H54 (cell line): ENCODE measurements around the gene RAPGEF6.

ENCODE experiments used
- DNase-seq: peaks from one replicate; pipeline ENCODE4 v3.0.0; 2011; ENCODE audit warnings: low spot score, mixed read lengths; ENCODE audit not compliant: insufficient read length
- FAIRE-seq: peaks from 3 replicates; lab custom pipeline; 2011; peaks lifted over from hg19 to GRCh38; lab: Jason Lieb, UNC
- POLR2A ChIP-seq: IDR thresholded peaks from 2 replicates; pipeline ENCODE4 v1.6.1; 2011; ENCODE audit warnings: low read depth, mild to moderate bottlenecking, low read length

RAPGEF6 gene

DNA sequence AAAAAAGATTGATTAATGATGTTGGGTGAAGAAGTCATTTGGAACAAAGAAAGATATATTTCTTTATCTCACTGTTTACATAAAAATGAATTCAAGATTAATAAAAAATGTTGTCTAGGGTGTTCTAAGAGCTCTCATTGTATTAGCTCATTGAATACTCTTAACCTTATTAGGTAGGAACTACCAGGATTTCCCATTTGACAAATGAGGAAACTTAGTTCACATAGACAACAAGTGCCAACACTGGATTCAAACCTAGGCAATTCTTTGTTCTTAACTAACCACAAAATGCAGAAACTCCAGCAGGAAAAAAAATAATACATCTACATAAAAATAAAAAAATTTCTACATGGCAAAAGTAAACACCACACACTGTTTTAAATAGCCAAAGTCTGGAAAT lies 175.8 kb downstream of the RAPGEF6 start:
- FAIRE-seq (no peak), DNase-seq (no peak)
- no peak for TF ChIP-seq POLR2A

DNA sequence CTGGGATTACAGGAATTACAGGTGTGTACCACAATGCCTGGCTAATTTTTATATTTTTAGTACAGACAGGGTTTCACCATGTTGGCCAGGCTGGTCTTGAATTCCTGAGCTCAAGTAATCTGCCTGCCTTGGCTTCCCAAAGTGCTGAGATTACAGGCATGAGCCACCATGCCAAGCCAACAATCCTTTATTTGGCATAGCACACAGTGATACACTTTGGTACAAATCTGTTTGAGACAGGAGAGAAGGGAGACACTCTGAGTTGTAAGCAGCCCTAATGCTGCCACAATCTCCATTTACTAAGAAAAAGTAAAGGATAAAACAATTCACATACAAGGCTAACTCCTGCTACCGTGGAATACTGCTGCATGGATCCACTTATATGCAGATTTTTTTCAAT lies 177.8 kb downstream of the RAPGEF6 start:
- FAIRE-seq = no peak
- no peak for TF ChIP-seq POLR2A
- no peak for DNase-seq

DNA sequence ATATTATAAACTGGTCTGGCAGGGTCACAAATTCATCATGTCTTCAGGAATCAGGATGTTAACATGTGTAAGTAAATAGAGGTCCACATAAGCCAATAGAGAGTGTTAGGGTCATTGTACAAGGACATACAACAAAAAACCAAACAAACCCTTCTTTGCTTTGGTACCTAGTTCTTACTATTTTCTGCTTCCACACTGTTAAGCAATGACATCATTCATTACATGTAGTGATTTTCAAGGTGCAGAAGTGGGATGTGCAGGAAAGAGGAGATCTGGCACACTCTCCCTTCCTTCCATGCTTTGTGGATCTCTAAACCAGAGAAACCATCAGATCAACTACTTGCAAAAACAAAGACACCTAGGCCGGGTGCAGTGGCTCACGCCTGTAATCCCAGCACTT lies 184.1 kb downstream of the RAPGEF6 start:
- no peak for DNase-seq
- FAIRE-seq = no peak
- no peak for TF ChIP-seq POLR2A

DNA sequence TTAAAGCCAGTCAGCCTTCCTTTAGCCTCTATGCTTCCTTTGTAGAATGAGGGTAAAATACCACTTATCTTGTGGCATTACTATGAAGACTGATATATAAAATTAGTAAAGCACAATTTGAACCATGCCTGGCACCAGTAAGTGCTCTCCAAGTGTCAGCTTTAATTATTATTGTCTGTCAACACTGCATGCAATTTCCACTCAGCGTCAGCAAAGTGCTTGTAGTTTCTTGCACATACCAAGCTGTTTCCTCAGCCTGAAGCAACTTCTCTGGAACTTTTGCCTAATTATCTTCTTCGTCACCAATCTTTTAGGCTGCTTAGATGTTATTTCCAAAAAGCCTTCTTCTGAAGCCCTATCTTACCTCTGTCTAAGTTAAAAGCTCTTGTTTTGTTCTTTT lies 193.8 kb downstream of the RAPGEF6 start:
- DNase-seq = no peak
- TF ChIP-seq POLR2A = no peak
- FAIRE-seq = no peak

DNA sequence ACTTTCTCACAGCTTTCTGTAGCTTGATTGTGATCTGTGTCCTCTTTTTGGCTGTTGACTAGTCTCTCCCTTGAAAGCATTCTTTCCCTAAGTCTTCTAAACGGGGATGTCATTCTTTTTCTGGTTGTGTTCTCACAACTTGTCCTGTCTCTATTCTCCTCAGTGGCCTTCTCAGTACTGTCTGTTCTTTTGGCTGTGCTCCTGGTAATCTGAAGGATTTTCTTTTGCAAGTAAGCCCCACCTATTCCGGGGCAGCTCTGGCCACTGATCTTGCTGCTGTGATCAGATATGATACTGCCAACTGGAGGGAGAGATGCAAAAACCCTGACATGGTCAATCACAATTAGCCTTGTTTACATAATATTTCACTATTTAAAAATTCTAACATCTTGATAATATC lies 198.9 kb downstream of the RAPGEF6 start:
- DNase-seq (no peak), FAIRE-seq (no peak)
- TF ChIP-seq POLR2A = no peak

DNA sequence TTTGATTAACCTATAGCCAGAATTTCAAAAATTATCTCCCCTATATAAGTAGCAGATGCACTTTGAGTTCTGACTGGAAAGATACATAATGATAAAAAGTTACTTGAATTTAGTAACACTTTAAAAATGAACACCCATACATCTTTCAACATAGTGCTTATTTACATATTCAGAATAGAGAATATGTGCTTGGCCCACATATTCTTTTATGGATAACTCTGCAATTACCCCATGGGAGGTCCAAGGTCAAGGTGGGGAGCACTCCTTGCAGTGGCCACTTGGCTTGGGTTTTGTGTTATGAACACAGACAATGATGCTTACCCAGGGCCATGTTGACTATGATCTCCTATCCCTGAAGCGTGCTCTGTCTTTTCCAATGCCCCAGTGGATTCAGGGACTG lies 201.9 kb downstream of the RAPGEF6 start:
- FAIRE-seq (no peak), DNase-seq (no peak)
- no peak for TF ChIP-seq POLR2A

DNA sequence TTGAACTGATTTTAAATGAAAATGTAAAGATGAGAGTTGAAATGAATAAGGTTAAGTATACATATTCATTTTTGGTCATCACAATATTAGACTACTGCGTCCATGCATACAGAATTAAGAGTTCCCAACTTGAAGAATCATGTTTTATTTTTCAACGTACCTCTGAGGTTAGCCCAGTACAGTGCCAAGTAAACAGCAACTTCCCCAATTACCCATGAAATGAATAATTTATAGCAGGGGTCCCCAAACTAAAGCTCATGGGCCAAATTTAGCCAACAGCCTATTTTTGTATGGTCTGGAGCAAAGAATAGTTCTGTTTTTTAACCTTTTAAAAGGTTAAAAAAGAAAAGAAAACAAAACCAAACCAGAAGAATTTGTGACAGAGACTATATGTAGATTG lies 203.2 kb downstream of the RAPGEF6 start:
- DNase-seq (no peak), FAIRE-seq (no peak)
- no peak for TF ChIP-seq POLR2A

DNA sequence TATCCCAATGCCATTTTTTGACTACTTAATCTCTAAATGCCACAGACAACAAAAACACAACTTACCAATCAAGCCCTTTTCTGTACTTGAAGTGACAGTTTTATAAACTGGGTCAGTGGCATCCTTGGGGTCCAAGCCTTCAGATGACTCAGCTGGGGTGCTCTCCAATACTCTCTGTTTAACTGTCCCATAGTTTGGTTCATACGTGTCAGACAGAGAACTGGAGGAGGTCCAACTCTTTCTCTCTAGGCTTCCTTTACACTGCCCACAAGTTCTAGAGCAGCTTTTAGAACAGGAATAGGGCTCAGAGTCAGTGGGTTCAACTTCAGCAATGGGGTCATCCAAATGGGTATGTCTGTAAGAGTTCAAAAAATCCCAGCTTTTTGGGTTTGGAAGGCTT lies 204.2 kb downstream of the RAPGEF6 start:
- DNase-seq (no peak), FAIRE-seq (no peak)
- no peak for TF ChIP-seq POLR2A

DNA sequence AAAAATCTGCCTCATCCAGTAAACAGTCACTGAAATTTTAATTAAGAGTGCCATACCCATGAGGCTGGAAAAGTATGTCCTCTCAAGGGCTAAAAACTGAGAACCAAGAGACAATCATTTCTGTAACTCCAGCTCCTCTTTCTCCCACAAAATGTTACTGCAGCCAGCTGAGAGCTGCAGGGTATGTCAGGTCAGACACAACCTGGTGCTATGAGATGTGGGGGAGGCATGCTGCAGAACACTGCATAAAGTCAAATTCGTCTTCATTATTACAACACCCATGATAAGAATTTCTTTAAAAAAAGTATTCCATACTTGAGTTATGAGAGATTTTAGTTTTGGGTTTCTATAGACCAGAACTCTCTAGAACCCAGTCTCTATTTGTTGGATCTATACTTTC lies 209.0 kb downstream of the RAPGEF6 start:
- no peak for TF ChIP-seq POLR2A
- DNase-seq (no peak), FAIRE-seq (no peak)

DNA sequence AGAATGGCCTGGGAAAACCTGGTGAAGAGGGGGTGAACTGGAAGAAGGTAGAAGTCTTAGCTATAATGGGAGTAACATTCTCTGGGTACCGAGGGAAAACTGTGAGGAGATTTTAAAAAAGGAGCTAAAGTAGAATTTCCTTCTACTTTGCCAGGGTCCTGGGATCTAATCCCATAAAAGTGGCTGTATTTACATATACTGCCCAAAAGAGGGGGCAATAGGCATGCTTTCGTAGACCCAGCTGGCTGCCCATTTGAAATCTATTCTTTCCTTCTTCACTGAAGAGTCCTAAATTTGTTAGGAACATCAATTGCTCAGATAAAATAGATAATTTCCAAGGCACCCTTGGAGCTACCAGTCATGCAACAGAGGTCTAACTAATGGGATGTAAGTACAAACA lies 212.0 kb downstream of the RAPGEF6 start:
- TF ChIP-seq POLR2A = no peak
- FAIRE-seq = no peak

DNA sequence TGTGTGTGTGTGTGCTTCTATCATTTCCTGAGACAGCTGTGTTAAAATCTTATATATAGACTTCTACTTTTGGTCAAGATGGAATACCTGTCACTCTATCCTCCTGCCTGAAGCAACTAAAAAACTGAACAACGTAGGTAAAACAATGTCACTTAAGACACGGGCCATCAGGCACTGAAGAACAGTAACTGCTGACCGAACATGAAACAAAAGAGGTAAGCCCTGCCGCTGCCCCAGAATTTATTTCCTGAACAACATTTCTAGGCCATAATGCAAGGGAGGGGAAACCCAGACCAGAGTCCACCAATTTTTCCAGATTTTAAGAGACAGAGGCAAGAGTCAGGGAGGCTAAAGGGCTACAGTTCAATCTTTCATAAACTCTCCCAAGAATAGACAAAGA lies 215.2 kb downstream of the RAPGEF6 start:
- FAIRE-seq (no peak), DNase-seq (no peak)
- TF ChIP-seq POLR2A = no peak

More for the DNA sequence above, 212.0 kb downstream of the RAPGEF6 start:
- DNase-seq = peak; percentile 3

DNA sequence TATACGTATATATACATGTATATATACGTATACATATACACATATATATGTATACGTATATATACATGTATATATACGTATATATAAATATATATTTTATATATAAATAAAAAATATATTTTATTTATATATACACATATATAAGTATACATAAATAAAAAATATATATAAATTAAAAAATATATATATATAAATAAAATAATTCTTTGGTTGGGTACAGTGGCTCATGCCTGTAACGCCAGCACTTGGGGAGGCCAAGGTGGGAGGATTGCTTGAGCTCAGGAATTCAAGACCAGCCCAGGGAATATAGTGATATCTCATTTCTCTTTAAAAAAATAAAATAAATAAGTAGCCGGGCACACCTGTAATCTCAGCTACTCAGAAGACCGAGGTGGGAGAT lies 216.2 kb downstream of the RAPGEF6 start:
- no peak for DNase-seq
- FAIRE-seq = no peak
- no peak for TF ChIP-seq POLR2A

DNA sequence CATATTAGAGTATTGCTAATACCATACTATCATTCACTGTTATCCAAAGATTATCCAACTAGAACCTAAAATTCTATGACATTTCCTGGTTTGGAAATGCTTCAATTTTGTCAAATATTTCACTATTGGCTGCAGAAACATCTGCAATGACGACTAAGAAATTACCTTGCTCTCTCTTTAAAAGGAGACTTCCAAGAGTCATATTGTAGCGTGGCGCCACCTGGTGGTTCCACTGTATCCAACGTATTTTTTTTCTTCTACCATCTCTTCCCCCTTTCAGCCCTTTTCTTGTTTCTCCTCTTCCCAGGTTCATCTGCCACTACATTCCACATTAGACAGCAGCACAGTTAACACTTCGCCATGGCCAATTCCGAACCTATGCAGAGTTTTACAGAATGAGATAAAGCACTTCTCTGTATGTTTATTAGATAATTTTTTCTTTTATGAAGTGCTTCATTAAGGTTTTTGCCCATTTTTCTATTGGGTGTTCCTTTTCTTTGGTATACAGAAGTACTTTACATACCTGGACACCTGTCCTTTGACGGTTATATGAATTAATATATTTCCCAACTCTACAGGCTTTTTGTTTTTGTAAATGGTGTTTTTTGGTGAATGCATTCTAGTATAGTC lies 217.7 kb downstream of the RAPGEF6 start:
- DNase-seq = peak; percentile 15
- FAIRE-seq = peak; percentile 87
- no peak for TF ChIP-seq POLR2A

DNA sequence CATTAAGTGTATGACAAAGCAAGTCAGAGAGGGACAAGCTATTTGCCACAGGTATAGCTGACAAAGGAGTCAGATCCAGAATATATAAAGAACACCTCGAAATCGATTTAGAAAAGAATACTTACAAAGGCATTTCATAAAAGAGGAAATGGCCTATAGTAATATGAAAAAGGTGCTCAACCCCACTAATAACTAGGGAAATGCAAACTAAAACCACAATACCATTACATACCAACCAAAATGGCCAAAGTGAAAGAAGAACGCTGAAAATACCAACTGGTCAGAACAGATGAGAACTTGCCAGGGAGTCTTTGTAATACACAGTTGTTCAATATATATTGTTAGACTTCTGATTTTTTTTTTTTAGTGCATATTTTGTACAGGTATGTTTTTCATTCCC lies 218.3 kb downstream of the RAPGEF6 start:
- FAIRE-seq (no peak), DNase-seq (no peak)
- no peak for TF ChIP-seq POLR2A
